ENCODE results near the gene OPA3.

Gene OPA3

DNA sequence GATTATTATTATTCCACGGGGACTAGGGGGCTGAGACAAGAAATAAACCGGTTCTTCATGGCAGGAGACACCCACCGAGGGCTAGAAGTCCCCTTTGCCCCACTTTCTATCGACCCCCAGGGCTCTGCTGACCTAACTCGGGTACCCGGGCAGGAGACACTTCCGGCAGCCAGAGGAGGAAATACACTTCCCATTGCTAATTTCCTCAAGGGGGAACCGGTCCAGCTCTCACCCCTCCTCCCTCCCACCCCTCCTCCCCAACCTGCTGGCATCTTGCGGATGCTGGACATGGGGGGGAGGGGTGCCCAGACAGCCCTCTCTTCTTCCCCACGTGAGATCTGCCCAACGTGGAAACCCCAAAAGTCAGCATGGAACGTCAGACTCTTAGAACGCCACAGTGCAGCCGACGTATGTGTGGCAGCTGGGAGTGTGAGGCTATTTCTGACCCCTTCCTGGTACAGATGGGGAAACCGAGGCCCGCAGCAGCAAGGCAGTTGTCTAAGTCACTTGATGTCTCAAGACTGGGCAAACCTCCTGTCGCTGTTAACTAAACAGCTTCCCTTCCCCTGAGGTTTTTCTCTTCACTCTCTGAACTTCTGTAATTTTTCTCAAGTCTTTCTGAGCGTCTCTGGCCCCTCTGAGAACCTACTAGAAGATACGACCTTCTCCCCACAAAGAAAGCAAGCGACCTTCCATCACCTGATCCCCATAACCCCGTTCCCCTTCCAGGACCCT is 13.8 kb upstream of the OPA3 start:
- in situ Hi-C loops (cut with HindIII; ENCODE audit: low sequenced_read_pairs): no loop called here

DNA sequence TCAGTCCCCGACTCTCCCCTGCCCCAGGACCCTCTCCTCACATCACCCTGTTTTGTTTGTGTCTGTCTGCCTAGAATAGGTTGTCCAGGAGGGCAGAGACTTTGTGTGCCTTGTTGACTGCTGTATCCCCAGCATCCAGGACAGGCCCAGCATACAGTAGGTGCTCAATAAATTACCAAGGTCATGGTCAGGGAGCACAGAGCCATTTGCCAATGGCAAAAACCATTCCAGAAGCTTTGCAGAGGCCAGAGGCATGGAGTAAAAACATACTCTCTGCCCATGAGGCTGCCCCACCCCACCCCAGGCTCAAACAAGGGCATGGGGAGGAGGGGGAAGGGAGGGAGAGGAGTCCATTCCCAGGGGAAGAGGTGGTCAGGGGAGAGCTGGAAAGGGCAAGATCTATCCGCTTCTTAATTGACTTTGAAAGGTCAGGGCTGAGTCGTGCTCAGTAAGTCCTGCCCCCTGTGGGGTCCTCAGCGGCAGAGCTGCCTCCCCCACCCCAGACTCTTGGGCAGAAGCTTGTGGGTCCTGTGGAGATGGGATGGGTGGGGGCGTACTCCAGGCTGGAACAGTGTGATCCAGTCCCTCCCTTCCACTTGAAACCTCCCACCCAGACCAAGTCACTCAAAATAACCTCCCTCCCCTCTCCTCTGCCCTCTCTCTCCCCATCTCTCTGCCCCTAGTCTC is 13.0 kb upstream of the OPA3 start:
- in situ Hi-C loops (cut with HindIII; ENCODE audit: low sequenced_read_pairs): no loop called here

DNA sequence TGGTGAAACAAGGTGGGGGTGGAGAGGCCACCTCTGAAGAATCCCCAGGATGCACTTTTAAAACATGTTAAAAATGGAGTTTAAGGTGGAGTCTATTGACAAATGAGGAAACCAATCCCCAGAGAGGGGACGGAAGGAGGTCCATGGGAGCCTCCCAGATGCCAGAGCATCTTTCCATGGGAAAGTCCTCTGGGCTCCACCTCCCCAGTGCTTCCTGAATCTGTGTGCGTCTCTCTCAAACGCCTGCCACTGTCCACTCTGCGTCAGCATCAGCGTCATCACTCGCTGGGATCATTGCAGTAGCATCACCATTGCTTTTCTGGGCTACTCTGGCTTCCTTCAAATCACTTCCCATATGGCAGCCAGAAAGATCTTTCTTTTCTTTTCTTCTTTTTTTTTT is 11.2 kb upstream of the OPA3 start:
- in situ Hi-C loops (cut with HindIII; ENCODE audit: low sequenced_read_pairs): no loop called here

DNA sequence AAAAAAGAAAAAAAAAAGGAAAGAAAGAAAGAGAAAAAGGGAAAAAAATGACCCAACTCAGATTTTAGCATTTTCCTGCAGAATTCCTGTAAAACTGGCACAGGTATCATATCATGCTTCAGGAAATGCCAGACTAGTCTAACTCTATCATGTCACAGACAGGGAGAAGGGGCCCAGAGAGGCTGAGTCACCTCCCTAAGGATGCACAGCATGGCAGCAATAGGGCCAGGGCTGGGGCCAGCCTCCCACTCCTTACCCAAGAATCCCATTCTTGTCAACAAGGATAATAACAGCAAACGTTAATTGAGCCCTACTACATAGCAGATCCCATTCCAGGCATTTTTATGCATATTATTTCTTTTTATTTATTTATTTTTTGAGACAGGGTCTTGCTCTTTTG is 8.9 kb upstream of the OPA3 start:
- in situ Hi-C loops (cut with HindIII; ENCODE audit: low sequenced_read_pairs): no loop called here

DNA sequence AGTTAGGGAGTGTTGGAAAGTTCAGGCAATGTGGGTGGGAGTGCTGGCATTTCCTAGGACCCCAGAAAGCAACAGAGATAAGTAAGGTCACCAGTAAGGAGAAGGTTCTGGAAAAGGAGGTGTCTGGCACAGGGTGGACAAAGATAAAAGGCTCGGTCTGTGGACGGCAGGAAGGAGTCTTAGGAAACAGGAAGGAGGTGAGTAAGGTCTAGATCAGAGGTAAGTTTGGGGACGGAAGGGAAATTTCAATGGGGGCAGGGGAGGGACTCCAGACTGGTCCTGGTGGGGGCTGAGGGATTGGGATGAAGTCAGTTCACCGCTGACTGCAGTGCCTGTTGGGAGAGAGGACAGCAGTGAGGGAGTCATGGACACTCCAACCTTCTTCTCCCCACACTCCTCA is 7.8 kb upstream of the OPA3 start:
- in situ Hi-C loops (cut with HindIII; ENCODE audit: low sequenced_read_pairs): no loop called here

DNA sequence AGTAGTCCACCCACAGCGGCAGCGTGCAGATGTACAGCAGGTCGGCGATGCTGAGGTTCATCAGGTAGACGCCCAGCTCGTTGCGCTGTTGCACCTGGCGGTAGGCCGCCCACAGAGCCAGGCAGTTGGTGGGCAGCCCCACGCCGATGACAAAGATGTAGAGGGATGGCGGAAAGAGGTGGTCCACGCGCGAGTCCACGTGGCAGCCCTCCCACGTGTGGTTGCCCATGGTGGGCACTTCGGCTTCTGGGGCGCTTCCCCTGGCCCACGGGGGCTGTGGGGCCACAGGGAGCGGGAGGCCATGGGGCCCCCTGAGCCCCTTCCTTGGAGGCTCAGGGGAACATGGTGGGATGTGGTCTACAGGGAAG is 7.0 kb upstream of the OPA3 start:
- in situ Hi-C loops (cut with HindIII; ENCODE audit: low sequenced_read_pairs): no loop called here

DNA sequence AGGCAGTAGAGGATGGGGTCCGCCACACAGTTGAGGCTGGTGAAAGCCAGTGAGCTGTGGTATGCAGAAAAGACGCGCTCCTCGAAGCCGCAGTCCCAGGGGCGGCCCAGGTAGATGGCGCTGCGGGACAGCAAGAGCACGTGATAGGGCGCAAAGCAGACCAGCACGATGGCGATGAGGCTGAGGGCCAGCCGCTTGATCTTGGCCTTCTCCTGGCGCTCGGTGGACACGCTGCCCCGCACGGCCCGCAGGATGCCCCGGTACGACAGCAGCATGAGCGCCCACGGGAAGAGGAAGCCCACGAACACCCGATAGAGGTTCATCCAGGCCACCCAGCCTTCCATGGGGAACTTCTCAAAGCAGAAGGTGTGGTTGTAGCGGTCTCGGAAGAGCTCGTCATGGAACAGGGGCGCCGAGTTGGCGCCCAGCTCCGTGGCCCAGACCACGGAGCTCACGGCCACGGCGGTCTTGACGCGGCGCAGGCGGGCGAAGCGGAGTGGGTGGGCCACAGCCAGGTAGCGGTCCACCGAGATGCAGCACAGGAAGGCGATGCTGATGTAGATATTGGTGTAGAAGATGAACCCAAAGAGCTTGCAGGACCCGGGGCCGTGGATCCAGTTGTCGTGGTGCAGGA is 6.5 kb upstream of the OPA3 start:
- in situ Hi-C loops (cut with HindIII; ENCODE audit: low sequenced_read_pairs): no loop called here

DNA sequence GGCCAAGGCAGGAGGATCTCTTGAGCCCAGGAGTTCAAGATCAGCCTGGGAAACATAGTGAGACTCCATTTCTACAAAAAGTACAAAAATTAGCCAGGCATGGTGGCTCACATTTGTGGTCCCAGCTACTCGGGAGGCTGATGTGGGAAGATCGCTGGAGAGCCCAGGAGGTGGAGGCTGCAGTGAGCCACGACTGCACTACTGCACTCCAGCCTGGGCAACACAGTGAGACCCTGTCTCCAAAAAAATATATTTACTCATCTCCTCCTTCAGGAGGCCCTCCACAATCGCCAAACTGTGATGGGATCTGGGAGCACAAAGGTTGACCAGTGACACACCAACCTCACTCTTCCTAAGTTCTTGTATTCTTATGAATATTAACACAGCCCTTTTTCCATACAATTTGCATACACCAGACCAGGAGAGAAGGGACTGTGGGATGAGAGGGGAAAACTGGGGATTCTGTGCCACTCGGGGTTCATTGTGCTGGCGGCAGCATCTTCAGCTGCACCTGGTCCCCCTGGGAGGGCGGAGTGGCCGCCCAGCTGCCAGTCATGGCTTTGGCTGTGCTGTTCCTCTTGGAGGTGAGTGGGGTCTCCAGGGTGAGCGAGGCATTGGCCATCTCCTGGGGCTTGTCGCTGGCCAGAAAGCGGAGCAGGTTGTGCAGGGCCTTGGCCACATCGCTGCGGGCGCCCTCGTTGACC is 5.8 kb upstream of the OPA3 start:
- in situ Hi-C loops (cut with HindIII; ENCODE audit: low sequenced_read_pairs): no loop called here

DNA sequence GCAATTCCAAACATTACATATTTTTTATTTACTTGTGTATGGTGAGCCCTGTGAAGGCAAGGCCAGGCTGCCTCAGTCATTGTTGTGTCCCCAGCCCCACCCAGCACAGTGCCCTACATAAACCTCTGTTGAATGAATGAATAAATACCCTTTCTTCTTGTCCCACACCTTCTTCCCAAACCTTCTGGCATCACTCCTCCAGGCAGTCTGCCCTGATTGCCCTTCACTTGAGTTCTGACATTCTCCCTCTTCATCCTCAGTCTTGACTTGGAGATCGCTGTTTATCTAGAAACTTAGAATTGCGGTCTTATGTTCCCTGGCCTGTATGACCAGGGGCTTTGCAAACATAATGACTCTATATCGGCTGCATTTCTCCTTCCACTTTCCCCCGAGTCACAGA is 5.2 kb upstream of the OPA3 start:
- in situ Hi-C loops (cut with HindIII; ENCODE audit: low sequenced_read_pairs): no loop called here

DNA sequence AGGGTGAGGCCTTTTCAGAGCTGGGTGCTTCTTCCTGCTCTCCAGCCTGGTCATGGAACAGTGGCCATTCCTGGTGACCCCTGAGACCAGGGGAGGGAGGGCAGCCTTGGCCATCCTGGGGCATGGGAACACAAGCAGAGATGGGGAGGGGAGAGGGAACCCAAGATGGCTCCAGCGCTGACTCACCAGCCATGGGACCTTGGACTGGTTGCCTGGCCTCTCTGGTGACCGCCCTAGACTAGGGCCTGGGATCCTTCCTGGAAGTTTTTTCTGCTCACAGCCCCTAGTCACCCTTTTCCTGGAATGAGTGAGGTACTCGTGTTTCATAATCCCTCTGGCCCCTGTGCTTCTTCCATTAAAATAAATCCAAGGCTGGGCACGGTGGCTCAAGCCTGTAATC is 3.3 kb upstream of the OPA3 start:
- in situ Hi-C loops (cut with HindIII; ENCODE audit: low sequenced_read_pairs): no loop called here

DNA sequence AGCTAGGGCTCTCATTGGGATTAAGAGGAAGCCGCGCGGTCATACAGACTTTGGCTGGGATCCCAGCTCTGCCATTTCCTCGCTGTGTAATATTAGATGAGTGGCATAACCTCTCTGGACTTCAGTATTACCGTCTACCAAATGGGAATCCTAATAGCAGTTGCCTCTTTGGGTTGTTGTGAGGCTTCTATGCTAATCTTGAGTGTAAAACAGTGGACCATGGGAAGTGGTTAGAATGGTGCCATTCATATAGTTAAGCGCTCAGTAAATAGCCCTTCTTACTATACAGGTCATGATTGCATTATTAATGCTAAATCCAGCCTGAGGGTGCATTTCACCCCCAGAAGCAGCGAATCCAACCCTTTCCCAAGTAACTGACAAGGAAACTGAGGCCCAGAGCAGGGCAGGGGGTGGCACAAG is 566 bp upstream of the OPA3 start:
- in situ Hi-C loops (cut with HindIII; ENCODE audit: low sequenced_read_pairs): no loop called here

DNA sequence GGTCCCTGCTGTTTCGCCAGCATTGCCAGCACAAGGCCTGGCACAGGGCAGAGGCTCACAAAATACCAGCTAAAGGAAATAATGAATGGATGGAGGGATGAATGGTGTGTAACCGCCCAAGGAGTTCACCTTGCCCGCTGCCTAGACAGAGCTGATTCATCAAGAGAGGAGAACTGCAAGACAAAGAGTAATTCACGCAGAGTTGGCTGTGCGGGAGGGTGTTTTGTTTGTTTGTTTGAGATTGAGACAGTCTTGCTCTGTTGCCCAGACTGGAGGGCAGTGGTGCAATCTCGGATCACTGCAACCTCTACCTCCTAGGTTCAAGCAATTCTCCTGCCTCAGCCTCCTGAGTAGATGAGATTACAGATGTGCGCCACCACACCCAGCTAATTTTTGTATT is 3.0 kb downstream of the OPA3 start:
- in situ Hi-C loops (cut with HindIII; ENCODE audit: low sequenced_read_pairs): no loop called here

DNA sequence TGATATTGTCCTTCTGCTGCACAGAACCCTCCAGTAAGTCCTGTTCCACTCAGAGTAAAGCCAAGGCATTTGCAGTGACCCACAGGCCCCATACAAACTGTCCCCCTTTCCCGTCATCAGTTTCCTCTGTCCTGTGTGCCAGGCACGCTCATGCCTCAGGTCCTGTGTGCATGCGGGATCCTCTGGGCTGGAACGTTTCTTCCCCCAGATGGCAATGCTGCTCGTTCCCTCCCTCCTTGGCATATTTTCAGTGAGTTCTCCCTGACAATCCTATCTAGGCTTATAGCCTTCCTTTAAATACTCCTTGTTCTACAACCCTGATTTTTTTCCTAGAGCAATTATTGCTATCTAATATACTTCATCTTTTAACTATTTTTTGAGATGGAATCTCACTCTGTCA is 5.7 kb downstream of the OPA3 start:
- in situ Hi-C loops (cut with HindIII; ENCODE audit: low sequenced_read_pairs): no loop called here

DNA sequence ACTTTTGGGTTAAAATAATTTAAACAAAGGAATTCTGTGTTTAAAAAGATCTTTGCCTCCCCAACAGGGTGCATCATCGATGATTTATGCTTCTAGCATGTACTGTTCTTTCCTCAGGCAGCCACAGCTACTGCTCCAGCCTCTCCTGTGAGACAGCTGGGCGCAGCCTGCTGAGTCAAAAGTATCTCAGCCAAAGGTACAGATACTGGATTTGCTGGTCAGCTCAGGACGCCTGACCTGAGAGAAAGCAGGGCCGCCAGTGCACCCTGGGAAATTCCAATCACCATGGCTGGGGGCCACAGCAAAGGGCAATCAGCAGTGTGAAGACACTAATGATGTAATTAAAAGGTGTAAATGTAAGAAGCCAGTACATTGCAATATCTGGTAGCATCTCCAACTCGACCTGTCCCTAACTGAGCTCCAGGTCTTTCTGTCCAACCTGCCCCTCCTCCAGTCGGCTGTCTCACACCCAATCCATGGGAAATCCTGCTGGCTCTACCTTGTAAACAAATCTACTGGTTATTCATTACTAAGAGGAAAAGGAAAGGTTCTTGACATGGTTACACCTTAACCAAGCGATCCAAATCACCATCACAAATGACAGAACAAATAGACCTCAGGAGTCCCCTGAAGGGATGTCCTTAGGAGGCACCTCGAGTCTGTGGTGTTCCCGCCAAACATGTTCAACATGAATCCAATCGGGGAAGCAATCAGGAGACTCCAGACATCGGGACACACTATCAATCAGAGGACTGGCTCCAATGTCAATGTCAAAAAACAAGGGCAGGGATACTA is 7.3 kb downstream of the OPA3 start:
- in situ Hi-C loops (cut with HindIII; ENCODE audit: low sequenced_read_pairs): no loop called here

DNA sequence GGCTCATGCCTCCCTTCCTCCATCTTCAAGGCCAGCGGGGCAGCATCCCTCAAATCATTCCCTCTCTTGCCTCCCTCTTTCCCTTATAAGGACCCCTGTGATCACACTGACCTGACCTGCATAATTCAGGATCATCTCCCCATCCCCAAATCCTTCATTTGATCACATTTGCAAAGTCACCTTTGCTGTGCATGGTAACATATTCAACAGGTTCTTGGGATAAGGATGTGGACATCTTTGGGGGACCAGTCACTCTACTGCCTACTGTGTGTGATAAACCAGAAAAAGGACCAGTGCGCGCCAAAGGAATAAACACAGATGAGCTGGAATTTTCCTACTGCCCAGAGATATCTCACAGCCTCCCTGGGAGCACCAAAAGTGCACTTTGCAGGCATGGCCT is 7.9 kb downstream of the OPA3 start:
- in situ Hi-C loops (cut with HindIII; ENCODE audit: low sequenced_read_pairs): no loop called here

DNA sequence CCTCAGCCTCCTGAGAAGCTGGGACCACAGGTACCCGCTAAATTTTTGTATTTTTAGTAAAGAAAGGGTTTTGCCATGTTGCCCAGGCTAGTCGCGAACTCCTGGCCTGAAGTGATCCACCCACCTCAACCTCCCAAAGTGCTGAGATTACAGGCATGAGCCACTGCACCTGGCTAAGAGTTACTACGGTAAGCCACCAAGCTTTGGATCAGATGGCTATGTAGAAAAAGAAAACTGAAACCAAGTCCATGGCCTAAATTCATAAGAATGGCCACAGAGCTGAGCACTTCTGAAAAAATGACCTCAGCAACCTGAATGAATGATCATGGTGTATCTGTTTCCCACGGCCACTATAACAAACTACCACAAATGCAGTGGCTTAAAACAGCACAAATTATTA is 9.4 kb downstream of the OPA3 start:
- in situ Hi-C loops (cut with HindIII; ENCODE audit: low sequenced_read_pairs): no loop called here

DNA sequence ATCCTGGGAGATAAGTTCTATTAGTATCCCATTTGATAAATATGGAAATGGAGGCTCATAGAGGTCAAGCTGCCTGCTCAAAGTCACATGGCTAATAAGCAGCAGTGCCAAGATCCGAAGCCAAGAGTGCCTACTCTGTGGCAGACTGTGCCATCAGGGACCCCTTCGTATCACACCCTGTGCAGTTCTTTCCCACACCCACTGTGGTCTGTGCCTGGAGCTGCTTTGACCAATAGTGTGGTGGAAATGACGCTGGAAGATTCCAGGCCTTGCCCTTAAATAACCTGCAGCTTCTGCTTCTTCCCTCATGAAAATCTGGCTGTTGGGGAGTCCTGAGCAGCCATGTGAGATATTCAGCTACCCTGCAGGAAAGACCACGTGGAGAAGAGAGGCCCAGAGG is 10.1 kb downstream of the OPA3 start:
- in situ Hi-C loops (cut with HindIII; ENCODE audit: low sequenced_read_pairs): no loop called here

DNA sequence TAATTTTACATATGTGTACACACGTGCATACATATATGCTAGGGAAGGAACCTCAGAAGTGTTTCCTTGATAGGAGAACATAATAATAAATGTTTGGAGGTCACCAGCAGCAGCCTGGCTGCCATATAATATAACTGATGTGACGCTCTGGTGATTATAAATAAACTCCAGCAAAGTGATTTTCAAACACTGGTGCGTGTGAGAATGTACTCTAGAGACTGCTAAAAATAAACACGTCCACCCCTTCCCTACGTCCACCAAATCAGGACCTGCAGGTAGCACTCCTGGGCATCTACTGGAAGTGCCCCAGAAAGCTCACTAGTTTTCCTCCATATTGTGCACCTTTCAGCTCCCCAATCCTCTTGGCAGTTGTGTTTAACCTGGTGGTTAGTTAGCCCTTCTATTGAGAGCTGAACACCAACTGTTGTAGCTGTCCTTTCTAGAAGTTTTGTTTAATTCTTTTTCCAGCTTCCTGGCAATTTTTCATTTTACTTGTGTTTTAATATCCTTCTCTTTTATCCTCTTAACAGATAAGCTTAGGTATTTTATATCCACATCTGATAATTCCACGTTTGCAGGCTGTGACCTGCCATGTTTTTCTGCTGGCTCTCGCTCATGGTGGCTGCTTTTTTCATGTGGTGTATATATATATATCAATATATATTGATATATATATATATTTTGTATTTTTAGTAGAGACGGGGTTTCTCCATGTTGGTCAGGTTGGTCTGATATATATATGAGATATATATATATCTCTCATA is 13.0 kb downstream of the OPA3 start:
- in situ Hi-C loops (cut with HindIII; ENCODE audit: low sequenced_read_pairs): no loop called here

DNA sequence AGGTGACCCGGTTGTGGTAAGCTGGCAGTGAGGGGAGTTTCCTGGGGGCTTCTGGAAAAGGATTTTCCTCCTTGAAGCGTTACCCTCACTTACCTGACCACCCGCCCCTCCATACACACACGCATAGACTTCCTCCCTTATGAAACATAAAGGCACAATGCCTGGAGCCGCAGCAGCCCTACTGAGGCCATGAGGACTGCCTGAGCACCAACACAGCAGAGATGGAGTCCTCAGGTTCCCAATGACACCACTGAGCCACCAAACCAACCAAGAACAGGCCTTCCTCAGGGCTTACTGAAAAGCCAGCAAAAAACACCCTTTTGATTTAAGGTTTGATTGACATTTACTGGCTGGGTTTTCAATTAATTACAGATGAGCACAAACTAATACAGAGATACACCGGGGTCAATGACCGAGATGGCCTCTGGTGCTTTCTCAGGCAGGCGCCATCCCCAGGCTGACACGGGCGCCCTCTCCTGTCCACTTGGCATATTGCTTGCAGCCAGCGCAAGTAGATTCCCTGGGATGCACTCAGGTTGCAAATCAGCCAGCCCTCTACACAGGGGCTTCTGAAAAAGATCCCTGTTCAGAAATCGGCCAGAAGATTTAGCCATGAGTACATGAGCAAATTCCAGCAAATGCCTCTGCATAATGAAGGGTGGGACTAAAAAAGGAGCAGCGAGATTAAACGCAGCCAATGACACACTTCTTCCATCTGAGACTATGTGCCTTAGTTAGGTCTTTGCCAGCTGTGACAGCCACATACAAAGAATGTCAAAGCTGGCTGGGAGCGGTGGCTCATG is 14.8 kb downstream of the OPA3 start:
- in situ Hi-C loops (cut with HindIII; ENCODE audit: low sequenced_read_pairs): no loop called here
